PC-9 (cell line): ENCODE data around the gene NR2F1-AS1.

ENCODE experiments used
- CTCF ChIP-seq: fragments of 200-600 bp; sonication (generic); conservative IDR thresholded peaks from 2 replicates; pipeline ENCODE4 v1.6.1; 2017; ENCODE audit warnings: mixed run types, antibody characterized with exemption, mild to moderate bottlenecking, moderate library complexity
- EZH2 ChIP-seq: fragments of 200-600 bp; sonication (generic); IDR thresholded peaks from 2 replicates; pipeline ENCODE4 v1.8.0; 2017; ENCODE audit warnings: antibody characterized with exemption, low read depth

DNA sequence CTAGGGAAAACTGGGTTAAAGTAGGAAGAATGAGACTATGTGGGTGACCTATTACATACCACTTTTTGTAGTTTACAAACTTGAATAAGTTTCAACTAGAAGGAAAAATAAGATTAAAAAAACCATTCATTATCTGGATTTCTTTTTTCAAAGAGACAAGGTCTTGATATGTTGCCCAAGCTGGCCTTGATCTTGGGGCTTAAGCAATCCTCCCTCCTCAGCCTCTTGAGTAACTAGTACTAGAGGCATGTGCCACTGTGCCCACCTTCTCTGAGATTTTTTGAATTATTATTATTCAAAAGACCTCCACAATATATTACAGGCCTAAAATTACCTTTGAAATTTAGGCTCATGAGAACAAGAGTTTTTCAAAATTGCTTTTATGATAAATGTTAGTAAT, 63.2 kb downstream of the NR2F1-AS1 start:
- TF ChIP-seq CTCF (no peak), EZH2 (no peak)
